ENCODE measurements around the gene RNLS. TPM values are rescaled to one million over a fixed set of nuclear protein-coding genes. Genes with fewer than 3 reads are reported as not detected.

Gene RNLS
- polyA plus RNA-seq, 3 donors = 3.3 to 3.9 (median 3.7) TPM

GRCh38 chr10:88616250-88616977 is 33.3 kb upstream of the RNLS start:
- H4K20me1 ChIP-seq (ENCODE audit: insufficient read depth, low read length) = no peaks in the 10 kb centered on the region
- intact Hi-C loops (cut with micrococcal nuclease) = no loop called here
- H3K4me1 ChIP-seq (ENCODE audit: control insufficient read depth in 1 of 2, insufficient read depth in 2 of 2, low read length in 2 of 2) = no peaks in the 10 kb centered on the region
- no peaks in the 10 kb centered on the region for H3K79me2 ChIP-seq (ENCODE audit: insufficient read depth, low read length)
- no peaks in the 10 kb centered on the region for H3K4me1 Mint-ChIP-seq
- no peaks in the 10 kb centered on the region for H3K36me3 ChIP-seq (replicated peaks in 1 of 2; ENCODE audit: control insufficient read depth in 1 of 2, insufficient read depth in 2 of 2, low read length in 2 of 2)
- no peaks in the 10 kb centered on the region for H3K9me3 ChIP-seq (replicated peaks in 1 of 2; ENCODE audit: control insufficient read depth in 1 of 2, insufficient read depth in 1 of 2, low read length in 2 of 2)
- no peak overlapping the region for H3K4me3 Mint-ChIP-seq
- peaks cover 0 to 10% (median 5%) of the 10 kb centered on the region in 7 donors for H3K9me3 Mint-ChIP-seq
- H2AFZ ChIP-seq (ENCODE audit: insufficient read depth, low read depth, low read length, poor library complexity, severe bottlenecking) = no peak overlapping the region
- H3K27me3 ChIP-seq (ENCODE audit: control insufficient read depth in 2 of 2, insufficient read depth in 2 of 2, low read length in 2 of 2) = no peaks in the 10 kb centered on the region
- no peak overlapping the region for H3K27ac Mint-ChIP-seq
- H3K9ac ChIP-seq (ENCODE audit: insufficient read depth, low read length, poor library complexity, severe bottlenecking) = no peak overlapping the region
- no peak overlapping the region for H3K27ac ChIP-seq (ENCODE audit: low read depth in 1 of 2, low read length in 2 of 2)
- H3K27me3 Mint-ChIP-seq (ENCODE audit: low read depth in 3 of 3) = peaks cover 0 to 3% (median 2%) of the 10 kb centered on the region in 3 donors
- TF ChIP-seq CTCF (IDR thresholded peaks at IDR 0.05) = no peak
- H3K4me3 ChIP-seq (replicated peaks in 1 of 3; ENCODE audit: low read depth in 2 of 3, low read length in 3 of 3) = no peak overlapping the region
- DNase-seq = no peak
- 93% methylated on average over 18 of the region's 18 CpGs for WGBS (ENCODE audit: insufficient coverage)
- H3K4me2 ChIP-seq (replicated peaks; ENCODE audit: extremely low read depth, low read length, poor library complexity, severe bottlenecking) = no peak overlapping the region
- no peaks in the 10 kb centered on the region for H3K36me3 Mint-ChIP-seq

GRCh38 chr10:88608780-88609179 is 25.7 kb upstream of the RNLS start:
- Histone ChIP-seq H3K9ac (ENCODE audit: insufficient read depth, low read length, poor library complexity, severe bottlenecking) (no peak overlapping the region), H3K27me3 (ENCODE audit: control insufficient read depth in 2 of 2, insufficient read depth in 2 of 2, low read length in 2 of 2) (no peaks in the 10 kb centered on the region), H3K79me2 (ENCODE audit: insufficient read depth, low read length) (no peaks in the 10 kb centered on the region), H3K4me3 (replicated peaks in 1 of 3; ENCODE audit: low read depth in 2 of 3, low read length in 3 of 3) (no peak overlapping the region), H3K4me2 (replicated peaks; ENCODE audit: extremely low read depth, low read length, poor library complexity, severe bottlenecking) (no peak overlapping the region), H3K9me3 (replicated peaks in 1 of 2; ENCODE audit: control insufficient read depth in 1 of 2, insufficient read depth in 1 of 2, low read length in 2 of 2) (no peaks in the 10 kb centered on the region), H3K27ac (ENCODE audit: low read depth in 1 of 2, low read length in 2 of 2) (no peak overlapping the region), H3K4me1 (ENCODE audit: control insufficient read depth in 1 of 2, insufficient read depth in 2 of 2, low read length in 2 of 2) (no peaks in the 10 kb centered on the region), H4K20me1 (ENCODE audit: insufficient read depth, low read length) (no peaks in the 10 kb centered on the region), H2AFZ (ENCODE audit: insufficient read depth, low read depth, low read length, poor library complexity, severe bottlenecking) (no peak overlapping the region), H3K36me3 (replicated peaks in 1 of 2; ENCODE audit: control insufficient read depth in 1 of 2, insufficient read depth in 2 of 2, low read length in 2 of 2) (no peaks in the 10 kb centered on the region)
- no peak for DNase-seq
- no peaks in the 10 kb centered on the region for H3K4me1 Mint-ChIP-seq
- no CpG with 5 or more reads among the region's 2 CpGs for WGBS (ENCODE audit: insufficient coverage)
- no peaks in the 10 kb centered on the region for H3K36me3 Mint-ChIP-seq
- no peaks in the 10 kb centered on the region for H3K27me3 Mint-ChIP-seq (ENCODE audit: low read depth in 3 of 3)
- intact Hi-C loops (cut with micrococcal nuclease) = no loop called here
- no peak overlapping the region for H3K4me3 Mint-ChIP-seq
- no peak for TF ChIP-seq CTCF (IDR thresholded peaks at IDR 0.05)
- peaks cover 0 to 8% (median 0%) of the 10 kb centered on the region in 7 donors for H3K9me3 Mint-ChIP-seq
- H3K27ac Mint-ChIP-seq = no peak overlapping the region

All from CD14-positive monocyte (primary cell).